Umbilical cord (tissue), 2 donors: Measurements from ENCODE around the gene RNF112. TPM values are rescaled to one million over a fixed set of nuclear protein-coding genes. Genes with fewer than 3 reads are reported as not detected.
A peak's percentile ranks its signal among the peaks of the same experiment; 100 is the strongest.

Experiments
- DNase-seq: peaks from one replicate; pipeline ENCODE4 v3.0.0-alpha.2; 2015; ENCODE audit warnings: low spot score
- total RNA-seq: library from RNA; depleted of rRNA; stranded (reverse); fragments of >200 nt; gene quantifications from one replicate; pipeline ENCODE4 v1.2.3, GENCODE V29; 2014; ENCODE audit warnings: low replicate concordance; ENCODE audit not compliant: insufficient read depth

The RNF112 gene, protein sequence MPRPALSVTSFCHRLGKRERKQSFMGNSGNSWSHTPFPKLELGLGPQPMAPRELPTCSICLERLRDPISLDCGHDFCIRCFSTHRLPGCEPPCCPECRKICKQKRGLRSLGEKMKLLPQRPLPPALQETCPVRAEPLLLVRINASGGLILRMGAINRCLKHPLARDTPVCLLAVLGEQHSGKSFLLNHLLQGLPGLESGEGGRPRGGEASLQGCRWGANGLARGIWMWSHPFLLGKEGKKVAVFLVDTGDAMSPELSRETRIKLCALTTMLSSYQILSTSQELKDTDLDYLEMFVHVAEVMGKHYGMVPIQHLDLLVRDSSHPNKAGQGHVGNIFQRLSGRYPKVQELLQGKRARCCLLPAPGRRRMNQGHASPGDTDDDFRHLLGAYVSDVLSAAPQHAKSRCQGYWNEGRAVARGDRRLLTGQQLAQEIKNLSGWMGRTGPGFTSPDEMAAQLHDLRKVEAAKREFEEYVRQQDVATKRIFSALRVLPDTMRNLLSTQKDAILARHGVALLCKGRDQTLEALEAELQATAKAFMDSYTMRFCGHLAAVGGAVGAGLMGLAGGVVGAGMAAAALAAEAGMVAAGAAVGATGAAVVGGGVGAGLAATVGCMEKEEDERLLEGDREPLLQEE
- total RNA-seq = 20.5 TPM

DNA sequence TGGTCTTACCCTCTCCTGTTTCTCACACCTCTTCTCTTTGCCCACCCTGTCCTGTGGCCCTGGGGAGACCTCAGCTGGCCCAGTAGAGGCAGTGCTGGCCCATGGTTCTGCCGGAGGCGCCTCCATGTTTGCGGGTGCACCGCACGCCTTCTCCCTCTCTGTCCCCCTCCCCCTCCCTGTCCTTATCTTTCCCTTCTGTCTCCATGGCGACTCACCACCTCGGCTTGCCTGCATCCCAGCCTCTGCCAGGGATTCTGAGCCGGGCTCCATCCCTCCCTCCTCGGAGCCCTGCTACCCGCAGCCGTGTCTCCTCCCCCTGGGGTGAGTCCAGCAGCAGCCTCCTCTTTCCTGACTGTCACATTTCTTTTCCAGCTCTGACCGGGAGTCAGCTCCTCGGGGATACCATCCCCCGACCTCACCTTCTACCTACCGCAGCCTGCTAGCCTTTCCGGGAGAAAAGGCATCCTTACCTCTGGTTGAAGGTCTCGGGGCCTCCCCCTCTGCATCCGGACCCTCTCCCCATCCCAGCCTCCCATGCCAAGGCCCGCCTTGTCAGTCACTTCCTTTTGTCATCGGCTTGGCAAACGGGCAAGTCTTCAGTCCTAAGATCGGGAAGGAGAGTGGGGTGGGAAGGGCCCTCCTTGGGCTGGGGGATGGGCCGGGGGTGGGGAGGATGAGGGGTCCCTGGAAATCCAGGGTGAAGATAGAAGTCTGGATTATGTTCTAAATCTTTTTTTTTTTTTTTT lies at the start of gene RNF112:
Gene RNF112, plus strand, starts transcription at position 358 of the 746 bp plus-strand sequence. Its CDS starts 177 bp downstream, at position 535.
- peak; percentile 90 for DNase-seq

DNA sequence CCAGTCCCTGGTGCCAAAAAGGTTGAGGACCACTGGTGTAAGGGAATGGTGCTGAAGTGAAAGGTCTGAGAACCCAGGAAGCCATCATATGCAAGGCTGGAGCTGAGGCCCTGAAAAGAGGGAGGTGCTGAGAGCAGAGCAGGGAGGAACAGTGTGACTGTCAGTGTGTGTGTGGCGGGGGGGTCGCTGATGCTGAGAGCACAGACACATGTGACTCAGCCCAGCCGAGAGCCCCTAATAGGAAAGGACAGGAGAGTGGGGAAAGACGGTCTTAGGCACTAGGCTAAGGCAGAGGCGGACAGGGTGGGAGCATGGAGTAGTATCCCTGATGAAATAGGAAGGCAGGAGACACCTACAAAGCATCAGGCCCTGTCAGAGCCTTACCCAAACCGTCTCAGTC lies 49.7 kb upstream of the RNF112 start:
- DNase-seq = no peak

DNA sequence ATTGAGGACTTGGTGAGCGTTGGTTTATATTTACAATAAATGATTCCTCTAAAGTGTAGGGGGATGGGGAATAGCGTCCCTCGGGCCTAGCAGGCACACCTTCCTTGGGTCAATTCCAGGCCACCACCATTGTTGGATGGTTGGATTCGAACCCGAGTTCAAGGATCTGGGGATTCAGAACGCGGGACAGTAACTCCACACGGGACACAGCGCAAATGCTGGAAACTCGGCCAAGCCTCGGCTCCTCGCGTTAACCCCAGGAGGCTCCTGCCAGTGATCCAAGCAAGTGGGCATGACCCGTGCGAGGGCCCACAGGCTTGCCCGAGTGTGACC lies 49.1 kb upstream of the RNF112 start:
- DNase-seq = no peak

DNA sequence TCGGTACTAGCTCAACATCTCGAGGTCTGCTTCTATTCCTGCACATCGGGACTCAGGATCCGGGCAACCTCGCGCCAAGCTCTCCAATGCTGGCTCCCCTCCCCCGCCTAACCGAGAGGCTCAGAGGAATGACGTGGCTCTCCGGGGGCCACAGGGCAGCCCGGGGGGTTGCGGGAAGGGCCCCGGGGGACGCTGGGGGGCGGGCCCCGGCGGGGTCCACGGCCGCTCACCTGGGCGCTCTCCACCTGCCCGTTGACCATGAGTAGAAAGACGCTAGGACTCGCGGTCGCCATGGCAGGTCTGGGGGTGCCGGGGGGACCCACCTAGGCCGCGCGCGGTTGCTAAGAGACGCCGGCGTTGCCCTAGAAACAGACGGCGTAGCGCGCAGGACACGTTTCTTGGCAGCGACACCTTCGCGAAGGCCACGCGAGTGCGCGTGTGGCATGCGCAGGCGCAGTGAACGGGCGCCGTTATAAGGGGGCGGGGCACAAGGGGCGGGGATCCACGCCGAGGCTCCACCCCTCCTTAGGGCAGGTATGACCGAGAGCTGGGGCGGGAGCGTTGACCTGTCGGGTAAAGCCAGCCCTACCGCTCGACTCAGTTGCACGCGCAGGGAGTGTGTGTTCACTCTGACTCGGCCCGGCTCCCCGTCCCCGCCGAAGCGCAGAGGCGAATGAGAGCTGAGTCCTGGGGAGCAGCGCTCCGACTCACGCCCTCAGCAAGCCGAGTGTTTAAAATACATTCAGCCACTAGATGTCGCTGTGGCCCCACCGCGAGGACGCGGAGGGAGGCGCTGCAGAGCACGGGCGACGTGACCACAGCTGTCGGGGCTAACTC lies 48.5 kb upstream of the RNF112 start, which contains the start of gene B9D1:
Gene B9D1, minus strand, starts transcription at position 447 of the 837 bp plus-strand sequence. Its CDS starts 154 bp downstream, at position 293.
- DNase-seq = peak; percentile 96

DNA sequence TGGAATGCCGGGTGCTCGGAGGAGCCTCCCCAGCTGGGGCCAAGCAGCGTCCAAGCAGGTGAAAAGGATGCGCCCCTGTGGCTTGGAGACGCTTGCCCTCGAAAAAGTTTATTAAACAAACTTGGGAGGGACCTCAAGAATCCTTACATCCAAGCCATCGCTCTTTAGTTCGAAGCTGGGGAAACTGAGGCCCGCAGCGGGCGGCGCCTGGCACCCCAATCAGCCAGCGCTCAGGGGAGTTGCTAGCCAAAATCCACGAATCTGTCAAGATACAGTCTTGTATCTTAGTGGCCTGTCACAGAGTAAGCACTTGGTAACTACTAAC lies 48.0 kb upstream of the RNF112 start:
- DNase-seq = no peak

DNA sequence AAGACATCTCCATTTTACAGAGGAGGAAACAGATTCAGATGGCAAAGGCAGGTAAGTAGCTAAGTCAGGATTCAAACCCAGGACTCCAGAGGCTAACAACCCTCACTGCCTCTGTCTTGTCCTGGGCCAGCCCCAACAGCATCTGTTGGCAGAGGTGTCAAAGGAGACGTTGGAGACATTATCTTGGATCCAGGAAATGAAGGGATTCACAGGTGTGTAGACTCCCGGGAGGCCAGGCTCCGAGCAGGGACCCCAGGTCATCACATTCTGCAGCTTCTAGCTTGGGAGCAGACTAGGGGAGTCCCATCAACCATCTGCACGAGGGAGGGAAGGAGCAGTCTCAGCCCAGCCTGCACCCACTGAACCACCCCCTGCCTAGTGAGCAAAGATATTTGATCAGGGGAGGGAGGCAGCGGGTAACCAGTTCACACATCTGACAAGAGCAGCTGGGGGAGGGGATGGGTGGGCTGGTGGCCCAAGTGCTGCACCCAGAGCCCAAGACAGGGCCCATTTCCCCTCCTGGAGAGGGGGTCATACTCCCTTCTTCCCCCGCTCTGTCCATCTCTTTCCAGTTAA lies 47.5 kb upstream of the RNF112 start:
- no peak for DNase-seq

DNA sequence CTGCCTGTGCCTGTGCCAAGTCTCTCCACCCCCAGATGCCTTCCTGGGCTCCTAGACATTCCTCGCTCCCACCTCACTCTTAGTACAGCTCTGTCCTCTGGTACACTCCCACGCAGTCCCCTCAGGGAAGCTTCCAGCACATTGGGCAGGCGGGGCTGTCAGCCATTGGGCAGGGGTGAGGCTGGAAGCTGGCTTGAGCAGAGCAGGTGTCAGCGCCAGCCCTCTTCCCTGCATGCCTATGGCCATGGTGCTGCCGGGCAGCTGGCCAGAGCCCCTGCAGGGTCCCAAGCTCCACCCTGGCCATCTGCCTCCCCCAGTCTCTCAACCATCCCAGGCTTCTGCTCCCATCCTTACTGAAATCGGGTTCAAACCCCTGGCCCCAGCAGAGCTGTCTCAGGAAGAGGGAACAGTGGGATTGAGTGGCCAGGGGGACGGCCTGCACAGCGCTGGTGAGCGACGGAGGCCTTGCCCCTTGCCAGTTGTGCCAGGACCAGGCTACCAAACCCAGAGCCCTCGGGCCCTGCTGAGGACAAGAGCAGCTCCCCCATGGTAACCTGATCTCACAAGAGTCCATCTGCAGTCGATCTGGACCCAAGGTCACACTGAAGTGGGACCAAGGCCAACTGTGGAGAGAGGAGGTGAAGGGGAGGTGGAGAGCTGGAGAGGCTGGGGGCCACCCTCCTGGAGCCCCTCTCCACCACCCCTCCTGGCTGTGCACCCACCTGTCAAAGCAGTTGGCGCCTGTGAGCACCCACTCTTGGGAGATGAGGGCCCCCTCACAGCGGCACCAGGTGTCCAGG lies 46.1 kb upstream of the RNF112 start:
- DNase-seq = no peak

DNA sequence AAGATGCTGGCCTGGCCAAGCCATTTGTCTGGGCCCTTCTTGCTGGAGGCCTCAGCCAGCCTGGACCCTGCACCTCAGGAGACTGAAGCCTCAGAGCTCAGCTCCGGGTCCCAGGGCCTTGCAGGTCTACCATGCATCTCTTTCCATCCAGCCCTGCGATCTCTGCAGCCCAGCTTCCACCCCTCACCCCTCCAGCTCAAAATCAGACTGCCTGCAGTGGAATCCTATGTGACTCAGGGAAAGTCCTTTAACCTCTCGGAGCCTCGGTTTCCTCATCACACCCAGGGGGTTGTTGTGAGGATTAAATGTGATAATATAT lies 45.6 kb upstream of the RNF112 start:
- no peak for DNase-seq

DNA sequence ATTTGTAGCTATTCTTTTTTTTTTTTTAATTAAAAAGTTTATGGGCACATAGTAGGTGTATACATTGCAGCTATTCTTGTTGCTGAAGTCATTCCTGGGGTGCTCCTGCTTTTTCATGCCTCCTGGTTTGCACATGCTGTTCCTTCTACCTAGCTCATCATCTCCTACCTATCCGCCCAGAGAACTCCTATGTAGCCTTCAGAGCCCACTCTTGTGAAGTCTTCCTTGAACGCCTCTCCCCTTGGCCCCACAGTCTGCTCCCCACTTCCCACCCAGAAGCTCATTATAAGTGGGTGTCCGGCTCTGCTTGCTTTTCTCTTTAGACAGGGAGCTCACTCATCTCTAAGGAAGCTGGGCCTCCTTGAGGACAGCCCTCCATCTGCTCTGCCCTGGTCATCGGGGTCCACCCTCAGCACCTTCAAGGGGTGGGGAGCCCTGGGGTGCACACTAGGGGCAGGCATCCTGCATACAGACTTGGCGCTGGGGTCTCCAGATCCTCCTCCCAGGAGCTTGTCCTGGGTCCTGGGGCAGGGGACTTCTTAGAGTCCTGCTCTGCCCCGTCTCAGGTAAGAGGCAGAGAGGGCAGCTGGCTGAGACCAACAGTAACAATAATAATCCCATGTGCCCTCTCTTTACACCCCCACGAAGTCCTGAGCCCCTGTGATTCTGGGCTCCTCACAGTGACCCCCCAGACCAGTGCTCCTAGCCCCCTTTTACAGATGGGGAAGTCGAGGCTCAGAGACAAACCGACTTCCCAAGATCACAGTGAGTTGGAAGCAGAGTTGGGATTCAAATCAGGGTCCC lies 45.0 kb upstream of the RNF112 start:
- DNase-seq = no peak

DNA sequence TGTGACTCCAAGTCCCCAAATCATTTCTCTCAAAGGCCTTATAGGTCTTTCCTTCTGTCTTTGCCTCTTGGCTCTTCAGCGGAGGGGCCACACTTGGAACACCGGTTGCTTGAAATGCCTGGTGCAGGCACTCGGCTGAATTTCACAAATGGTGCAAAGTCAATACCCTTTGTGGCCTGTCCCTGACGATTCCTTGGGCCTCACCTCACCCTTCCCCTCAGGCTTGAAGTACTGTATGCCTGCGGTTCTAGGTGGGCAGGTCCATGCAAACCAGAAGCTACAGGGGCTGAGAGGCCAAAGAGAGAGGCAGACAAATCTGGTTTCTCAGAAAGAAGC lies 44.4 kb upstream of the RNF112 start:
- DNase-seq = no peak

DNA sequence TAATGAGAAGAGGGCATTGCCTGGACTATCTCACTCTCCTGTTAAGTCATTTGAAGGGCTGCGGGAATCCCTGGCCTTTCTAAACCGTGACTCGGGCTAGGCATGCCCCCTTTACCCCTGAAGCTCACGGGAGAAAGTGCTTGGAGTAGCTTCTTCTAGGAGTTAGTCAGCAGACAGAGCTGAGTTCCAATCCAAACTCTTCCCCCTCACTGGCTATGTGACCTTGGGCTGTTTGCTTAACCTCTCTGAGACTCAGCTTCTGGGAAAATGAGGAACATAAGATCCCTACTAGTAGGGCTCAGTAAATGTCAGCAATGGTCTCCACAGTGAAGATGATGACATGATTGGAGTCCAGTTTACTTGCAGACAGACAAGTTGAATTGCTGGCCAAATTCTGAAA lies 42.8 kb upstream of the RNF112 start:
- no peak for DNase-seq

DNA sequence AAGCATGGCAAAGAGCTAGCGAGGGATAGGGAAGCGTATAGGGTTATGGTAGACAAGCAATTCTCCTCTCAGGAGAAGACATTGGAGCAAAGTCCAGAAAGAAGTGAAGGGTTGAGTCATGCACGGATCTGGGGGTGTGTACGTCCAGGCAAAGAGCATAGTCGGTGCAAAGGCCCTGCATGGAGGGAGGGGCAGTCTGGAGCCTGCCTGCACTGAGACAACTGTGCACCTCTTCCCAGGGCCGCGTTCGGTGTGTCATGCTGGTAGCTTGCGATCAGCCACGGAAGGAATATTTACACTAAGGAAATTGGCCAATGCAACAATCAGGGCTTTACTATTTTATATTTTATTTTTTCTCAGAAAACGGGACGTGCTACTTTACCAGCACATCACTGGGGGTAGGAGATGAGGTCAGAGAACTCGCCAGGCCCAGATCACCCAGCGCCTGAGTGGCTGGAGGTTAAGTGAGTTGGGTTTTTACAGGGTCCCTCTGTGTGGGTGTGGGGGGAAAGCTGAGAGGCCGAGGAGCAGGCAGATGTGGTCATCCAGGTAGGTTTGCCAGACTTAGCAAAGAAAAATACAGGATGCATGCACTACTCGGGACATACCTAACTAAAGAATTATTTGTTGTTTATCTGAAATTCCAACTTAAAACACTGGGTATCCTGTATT lies 41.8 kb upstream of the RNF112 start:
- no peak for DNase-seq

DNA sequence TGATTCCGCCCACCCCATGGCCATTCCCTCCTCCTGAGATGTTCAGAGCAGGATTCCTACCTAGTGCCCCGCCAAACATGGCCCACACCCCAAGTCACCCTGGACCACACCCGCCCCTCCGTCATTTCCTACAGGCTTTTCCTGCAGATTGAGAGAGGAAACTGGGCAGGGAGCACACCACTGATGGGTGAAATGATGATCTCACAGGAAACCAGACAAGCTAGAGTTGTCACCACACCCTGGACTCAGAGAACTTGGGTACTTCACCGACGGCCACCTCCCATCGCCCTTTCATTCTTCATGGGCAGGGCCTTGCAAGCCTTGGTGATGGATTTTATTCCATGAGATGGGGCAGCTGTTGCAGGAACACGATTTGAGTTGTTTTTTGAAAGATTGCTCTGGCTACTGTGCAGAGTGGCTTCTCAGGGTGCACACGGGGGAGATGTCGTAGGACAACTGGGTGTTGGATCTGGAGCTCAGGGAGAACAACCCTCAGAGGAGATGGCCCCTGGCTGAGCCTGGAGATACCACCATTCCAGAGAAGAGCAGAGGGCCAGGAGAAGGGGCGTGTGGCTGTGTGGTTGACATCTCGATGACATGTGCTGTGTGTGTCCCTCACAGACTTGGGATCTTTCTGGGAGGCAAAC lies 41.1 kb upstream of the RNF112 start:
- no peak for DNase-seq

DNA sequence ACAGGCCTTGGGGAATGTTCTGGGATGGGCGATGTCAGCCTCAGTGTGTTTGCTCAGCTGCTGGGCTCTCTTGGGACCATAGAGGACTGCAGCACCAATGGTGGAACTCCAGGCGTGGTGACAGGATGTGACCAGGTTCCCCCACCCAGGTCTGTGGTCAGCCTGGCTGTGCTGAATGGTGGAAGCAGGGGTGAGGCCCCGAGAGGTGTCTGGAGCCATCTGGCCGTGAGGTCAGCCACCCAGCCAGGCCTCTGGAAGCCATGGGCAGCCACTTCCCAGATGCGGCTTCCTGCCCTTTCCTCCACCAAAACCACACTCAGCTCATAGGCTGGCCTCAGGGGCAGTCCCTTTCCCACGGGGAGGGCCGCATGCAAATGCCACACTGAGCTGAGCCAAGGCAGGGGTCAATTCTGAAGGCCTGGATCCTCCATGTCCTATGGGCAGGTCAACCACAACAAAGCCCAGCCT lies 40.5 kb upstream of the RNF112 start:
- no peak for DNase-seq

DNA sequence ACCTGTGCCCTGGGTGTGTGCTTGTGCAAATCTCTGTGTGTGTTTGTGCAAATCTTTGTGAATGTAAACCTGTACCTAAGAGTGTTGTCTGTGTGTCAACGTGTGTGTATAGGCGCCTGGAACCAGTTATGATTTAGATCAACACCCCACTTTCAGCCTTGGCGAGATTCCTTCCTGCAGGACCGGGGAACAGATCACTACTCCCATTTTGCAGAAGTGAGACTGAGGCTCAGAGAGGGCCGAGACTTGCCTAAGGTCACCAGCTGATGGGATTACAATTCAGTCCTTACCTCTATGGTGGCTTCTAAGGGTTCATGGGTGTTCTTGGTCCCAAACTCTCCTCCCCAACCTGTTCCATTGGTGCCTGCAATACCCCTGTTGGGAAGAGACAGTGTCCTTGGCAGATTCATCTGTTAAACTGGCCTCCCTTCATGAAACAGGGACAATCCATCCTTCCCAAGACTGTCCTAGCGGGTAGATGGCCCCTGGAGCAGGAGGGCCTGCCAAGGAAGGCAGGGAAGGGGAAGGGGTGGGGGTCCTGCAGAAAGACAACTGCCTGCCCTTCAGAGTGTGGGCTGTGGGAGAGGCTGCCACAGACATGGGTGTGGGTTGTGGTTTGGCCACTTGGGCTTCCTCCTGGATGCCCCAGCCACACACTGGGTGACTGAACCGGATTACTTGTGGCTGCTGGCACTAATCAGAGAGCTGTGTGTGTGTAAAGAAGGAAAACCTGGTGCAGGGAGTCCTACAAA lies 39.6 kb upstream of the RNF112 start:
- no peak for DNase-seq

DNA sequence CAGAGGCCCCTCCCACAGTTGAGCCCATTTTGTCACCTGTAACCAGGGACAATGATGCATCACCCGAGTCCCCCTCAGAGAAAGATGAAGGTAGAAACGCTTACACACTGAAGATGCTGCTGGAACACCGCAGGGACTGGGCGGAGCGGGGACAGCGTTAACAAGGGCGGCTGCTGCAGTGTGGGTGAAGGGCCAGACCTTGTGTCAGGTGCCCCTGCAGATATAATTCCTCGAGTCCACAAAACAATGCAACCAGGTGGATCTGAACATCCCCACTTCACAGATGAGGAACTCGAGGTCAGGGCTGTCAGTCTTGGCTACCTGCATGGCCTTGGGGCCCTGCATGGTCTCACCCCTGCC lies 39.0 kb upstream of the RNF112 start:
- DNase-seq = no peak

DNA sequence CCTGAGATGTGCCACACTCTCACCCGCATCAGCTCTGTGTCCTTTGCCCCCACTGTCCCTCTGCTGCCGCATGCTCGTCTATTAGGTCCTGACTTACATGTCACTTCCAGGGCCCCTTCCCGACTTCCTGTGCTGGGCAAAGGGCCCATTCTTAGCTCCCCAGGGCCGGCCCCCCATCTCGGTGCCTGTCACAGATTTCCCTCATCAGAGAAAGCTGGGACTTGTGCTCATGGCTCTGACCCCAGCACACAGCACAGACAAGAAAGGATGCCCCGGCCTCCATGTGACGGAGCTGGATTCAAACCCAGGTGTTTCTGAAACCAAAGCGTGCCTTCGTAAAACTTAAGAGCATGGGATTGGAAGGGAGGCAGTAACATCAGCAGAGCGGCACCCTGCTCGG lies 38.6 kb upstream of the RNF112 start:
- no peak for DNase-seq

DNA sequence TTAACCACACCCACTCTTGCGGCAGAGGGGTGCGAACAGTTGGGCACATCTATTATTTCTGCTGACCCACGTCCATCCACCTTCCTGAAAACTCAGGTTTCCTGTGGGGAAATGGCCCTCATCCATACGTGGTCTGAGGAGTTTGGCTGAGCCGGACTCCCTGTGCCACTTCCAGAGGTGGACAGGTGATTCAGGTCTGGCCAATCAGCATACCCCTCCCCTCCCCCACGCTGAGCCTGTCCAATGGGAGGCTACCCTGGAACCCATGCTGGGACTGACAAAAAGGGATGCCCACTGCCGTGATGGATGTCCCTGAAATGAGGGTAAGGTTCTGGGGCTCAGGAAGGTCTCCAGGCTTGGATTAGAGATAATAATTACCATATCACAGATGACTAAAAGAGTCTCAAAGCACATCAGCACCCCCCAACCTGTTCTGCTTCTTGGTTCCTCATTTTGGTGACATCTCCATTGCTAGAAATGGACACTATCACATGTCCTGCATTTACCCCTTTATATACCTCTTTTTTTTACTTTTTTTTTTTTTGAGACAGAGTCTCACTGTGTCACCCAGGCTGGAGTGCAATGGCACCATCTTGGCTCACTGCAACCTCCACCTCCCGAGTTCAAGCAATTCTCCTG lies 38.0 kb upstream of the RNF112 start:
- DNase-seq = no peak
